Fibroblast of villous mesenchyme (primary cell): ENCODE data around the gene NKAIN4. TPM values are rescaled to one million over a fixed set of nuclear protein-coding genes. Genes with fewer than 3 reads are reported as not detected.

Experiments
- DNase-seq: peaks from one replicate; pipeline ENCODE4 v3.0.0-alpha.2; 2010; ENCODE audit warnings: low read depth
- H3K4me3 ChIP-seq: 2 replicates; pipeline ENCODE4 v1.5.1; 2011; ENCODE audit warnings: low read depth, mild to moderate bottlenecking, low read length
- CTCF ChIP-seq: IDR thresholded peaks from 2 replicates; pipeline ENCODE4 v1.5.1; 2012; ENCODE audit warnings: low read depth, mild to moderate bottlenecking, low read length; ENCODE audit not compliant: insufficient read depth
- total RNA-seq: library from RNA; depleted of rRNA; stranded (reverse); fragments of >200 nt; gene quantifications from 2 replicates; pipeline ENCODE4 v1.2.3, GENCODE V29; 2012

NKAIN4 gene
- total RNA-seq, 1 donor = not detected

DNA sequence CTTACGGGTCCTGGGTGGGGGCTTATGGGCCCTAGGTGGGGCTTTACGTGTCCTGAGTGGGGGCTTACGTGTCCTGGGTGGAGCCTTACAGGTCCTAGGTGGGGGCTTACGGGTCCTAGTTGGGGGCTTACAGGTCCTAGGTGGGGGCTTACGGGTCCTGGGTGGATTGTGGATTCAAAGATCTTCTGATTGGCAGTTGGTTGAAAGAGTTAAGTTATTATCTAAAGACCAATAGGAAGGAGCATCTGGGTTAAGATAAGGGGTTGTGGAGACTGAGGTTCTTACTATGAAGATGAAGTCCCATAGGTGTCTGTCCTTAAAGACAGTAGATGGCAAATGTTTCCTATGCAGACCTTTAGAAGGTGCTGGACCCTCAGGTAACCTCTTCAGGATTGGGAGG, 27.0 kb downstream of the NKAIN4 start:
- no peak overlapping the region for H3K4me3 ChIP-seq
- no peak for DNase-seq
- no peak for TF ChIP-seq CTCF

GRCh38 chr20:63226042-63226943, 28.0 kb downstream of the NKAIN4 start:
- DNase-seq = no peak
- TF ChIP-seq CTCF = no peak
- no peak overlapping the region for H3K4me3 ChIP-seq

GRCh38 chr20:63225082-63225454, 29.2 kb downstream of the NKAIN4 start:
- DNase-seq = no peak
- no peak overlapping the region for H3K4me3 ChIP-seq
- no peak for TF ChIP-seq CTCF

DNA sequence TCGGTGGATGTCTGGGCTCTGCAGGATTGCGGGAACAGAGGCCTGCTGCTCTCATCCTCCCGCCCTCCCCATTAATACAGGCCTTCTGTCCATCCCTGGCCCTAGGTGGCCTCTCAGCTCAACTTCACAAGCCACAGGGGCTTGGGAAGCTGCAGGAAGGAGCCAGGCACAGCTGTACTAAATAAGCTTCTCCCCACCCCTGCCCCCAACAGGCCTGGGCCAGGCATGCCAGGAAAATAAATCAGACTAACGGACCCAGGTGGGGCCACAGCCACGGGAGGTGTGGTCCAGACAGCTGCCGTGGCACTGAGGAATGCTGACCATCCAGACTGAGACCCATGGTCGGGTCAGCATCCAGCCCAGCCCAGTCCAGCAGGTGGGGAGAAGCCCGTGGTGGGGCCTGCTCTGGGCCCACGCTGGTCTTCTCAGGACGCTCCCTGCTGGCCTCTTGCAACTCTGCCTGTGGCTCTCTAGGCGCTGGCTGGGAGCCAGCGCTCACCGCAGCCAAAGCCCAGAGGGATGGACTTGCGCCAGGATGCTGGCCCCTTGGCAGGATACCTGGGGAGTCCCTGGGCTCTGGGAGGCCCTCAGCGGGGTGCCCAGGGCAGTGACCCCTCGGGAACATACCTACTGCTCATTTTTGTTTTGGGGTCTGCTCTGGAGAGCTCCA, 29.7 kb downstream of the NKAIN4 start:
- H3K4me3 ChIP-seq = no peak overlapping the region
- TF ChIP-seq CTCF = peak; percentile 24
- peak; percentile 69 for DNase-seq

DNA sequence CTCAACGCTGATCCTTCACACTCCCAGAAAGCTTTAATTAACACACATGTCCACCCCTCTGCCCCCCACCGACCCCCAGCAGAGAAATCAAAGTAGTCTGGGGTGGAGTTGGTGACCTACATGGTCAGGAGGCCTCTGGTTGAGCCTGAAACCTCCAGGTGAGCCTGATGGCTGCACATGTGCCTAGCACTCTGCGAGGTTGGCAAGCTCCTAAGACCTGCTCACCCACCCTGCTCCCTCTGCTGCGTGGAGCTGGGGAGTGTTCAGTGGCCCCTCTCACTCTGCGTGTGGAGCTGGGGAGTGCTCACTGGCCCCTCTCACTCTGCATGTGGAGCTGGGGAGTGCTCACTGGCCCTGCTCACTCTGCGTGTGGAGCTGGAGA, 30.4 kb downstream of the NKAIN4 start:
- DNase-seq = no peak
- no peak overlapping the region for H3K4me3 ChIP-seq
- no peak for TF ChIP-seq CTCF

GRCh38 chr20:63223121-63223825, 31.0 kb downstream of the NKAIN4 start:
- TF ChIP-seq CTCF = peak; percentile 81
- DNase-seq = peak; percentile 47
- H3K4me3 ChIP-seq = no peak overlapping the region
